Lower leg skin (tissue), 3 donors: ENCODE data around the gene EML1.

Source experiments
- POLR2A ChIP-seq, 2 donors: fragments of 450-650 bp; IDR thresholded peaks; one replicate each; pipeline ENCODE4 v1.6.1; 2016 to 2017; ENCODE audit warnings: antibody characterized with exemption in 2 of 2, mild to moderate bottlenecking in 1 of 2, moderate library complexity in 1 of 2
- TF ChIP-seq, protein P1 (sequence below), 3 donors: fragments of 450-650 bp; IDR thresholded peaks; one replicate each; pipeline ENCODE4 v1.5.1; 2016; ENCODE audit warnings: antibody characterized with exemption in 3 of 3, mild to moderate bottlenecking in 3 of 3, moderate library complexity in 2 of 3

DNA sequence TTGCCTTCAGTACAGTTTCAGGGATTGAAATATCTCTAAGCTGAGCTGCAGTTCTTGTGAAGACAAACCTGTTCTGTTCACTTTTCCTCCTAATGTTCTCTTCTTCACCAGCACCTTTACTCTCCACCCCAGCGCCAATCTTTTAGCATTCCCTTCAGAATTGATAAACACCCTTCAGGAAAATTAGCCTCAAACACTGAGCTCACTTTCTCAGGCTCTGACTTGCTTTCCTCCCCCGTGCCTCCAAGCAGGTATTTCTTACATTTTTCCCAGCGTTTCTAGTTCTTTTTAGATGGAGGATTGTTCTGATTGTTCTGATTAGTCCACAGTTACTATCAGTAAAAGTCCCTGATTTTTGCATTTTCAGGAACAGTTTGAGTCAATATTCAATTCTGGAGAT lies 183.5 kb downstream of the EML1 start:
- TF ChIP-seq, protein P1, sequence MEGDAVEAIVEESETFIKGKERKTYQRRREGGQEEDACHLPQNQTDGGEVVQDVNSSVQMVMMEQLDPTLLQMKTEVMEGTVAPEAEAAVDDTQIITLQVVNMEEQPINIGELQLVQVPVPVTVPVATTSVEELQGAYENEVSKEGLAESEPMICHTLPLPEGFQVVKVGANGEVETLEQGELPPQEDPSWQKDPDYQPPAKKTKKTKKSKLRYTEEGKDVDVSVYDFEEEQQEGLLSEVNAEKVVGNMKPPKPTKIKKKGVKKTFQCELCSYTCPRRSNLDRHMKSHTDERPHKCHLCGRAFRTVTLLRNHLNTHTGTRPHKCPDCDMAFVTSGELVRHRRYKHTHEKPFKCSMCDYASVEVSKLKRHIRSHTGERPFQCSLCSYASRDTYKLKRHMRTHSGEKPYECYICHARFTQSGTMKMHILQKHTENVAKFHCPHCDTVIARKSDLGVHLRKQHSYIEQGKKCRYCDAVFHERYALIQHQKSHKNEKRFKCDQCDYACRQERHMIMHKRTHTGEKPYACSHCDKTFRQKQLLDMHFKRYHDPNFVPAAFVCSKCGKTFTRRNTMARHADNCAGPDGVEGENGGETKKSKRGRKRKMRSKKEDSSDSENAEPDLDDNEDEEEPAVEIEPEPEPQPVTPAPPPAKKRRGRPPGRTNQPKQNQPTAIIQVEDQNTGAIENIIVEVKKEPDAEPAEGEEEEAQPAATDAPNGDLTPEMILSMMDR (IDR thresholded peaks at IDR 0.05) = no peak
- TF ChIP-seq POLR2A (IDR thresholded peaks at IDR 0.05) = no peak
